AG10803 (cell line): ENCODE results near the gene APOA1.

Source experiments
- DNase-seq: peaks from one replicate; pipeline ENCODE4 v3.0.0; 2010; ENCODE audit warnings: low read depth
- H3K4me3 ChIP-seq: 2 replicates; pipeline ENCODE4 v1.5.1; 2011; ENCODE audit warnings: mild to moderate bottlenecking, low read length, control low read depth
- CTCF ChIP-seq: conservative IDR thresholded peaks from 2 replicates; pipeline ENCODE4 v1.5.1; 2011; ENCODE audit warnings: mild to moderate bottlenecking, low read length, control low read depth, inconsistent platforms

Gene APOA1

GRCh38 chr11:116860303-116860702 lies 22.9 kb upstream of the APOA1 start:
- no peak for DNase-seq
- no peak for TF ChIP-seq CTCF
- H3K4me3 ChIP-seq = no peak overlapping the region

- H3K4me3 ChIP-seq = no peak overlapping the region
- no peak for TF ChIP-seq CTCF
Measured at GRCh38 chr11:116859175-116859574, 21.8 kb upstream of the APOA1 start.

GRCh38 chr11:116857936-116858335 lies 20.5 kb upstream of the APOA1 start:
- DNase-seq = no peak
- no peak overlapping the region for H3K4me3 ChIP-seq
- no peak for TF ChIP-seq CTCF

More at GRCh38 chr11:116859175-116859574, 21.8 kb upstream of the APOA1 start:
- no peak for DNase-seq

GRCh38 chr11:116857316-116857715 lies 19.9 kb upstream of the APOA1 start:
- TF ChIP-seq CTCF = no peak
- DNase-seq = peak; percentile 64
- H3K4me3 ChIP-seq = no peak overlapping the region

- no peak for DNase-seq
- TF ChIP-seq CTCF = no peak
- H3K4me3 ChIP-seq = no peak overlapping the region
Measured at GRCh38 chr11:116856423-116856822, 19.0 kb upstream of the APOA1 start.

GRCh38 chr11:116855413-116855812 lies 18.0 kb upstream of the APOA1 start:
- no peak overlapping the region for H3K4me3 ChIP-seq
- no peak for DNase-seq
- no peak for TF ChIP-seq CTCF

- TF ChIP-seq CTCF = no peak
- DNase-seq = peak; percentile 88
- no peak overlapping the region for H3K4me3 ChIP-seq
Measured at GRCh38 chr11:116853461-116854073, 16.1 kb upstream of the APOA1 start.
